ENCODE results near the gene CCDC149.

- TF ChIP-seq SIN3A (IDR thresholded peaks at IDR 0.05; ENCODE audit: borderline replicate concordance, insufficient read depth, low read length), result no peak
- TF ChIP-seq REST (IDR thresholded peaks at IDR 0.05; ENCODE audit: insufficient read depth in 1 of 2, low read depth in 2 of 2, low read length in 2 of 2), result no peak
- TF ChIP-seq TAF1 (IDR thresholded peaks at IDR 0.05; ENCODE audit: borderline replicate concordance, insufficient read depth, low read length), result no peak
- TF ChIP-seq POLR2AphosphoS5 (IDR thresholded peaks at IDR 0.05; ENCODE audit: low read depth, low read length), result no peak
- no peak for TF ChIP-seq FOXP2 (optimal IDR thresholded peaks at IDR 0.05; ENCODE audit: borderline replicate concordance, extremely low read depth, extremely low read length, insufficient read depth)
Observed at GRCh38 chr4:24867766-24868296, 45.0 kb downstream of the CCDC149 start.
